ENCODE data around the gene ANKK1. TPM values are rescaled to one million over a fixed set of nuclear protein-coding genes. Genes with fewer than 3 reads are reported as not detected.

ANKK1 gene
- total RNA-seq, 1 experiment from 2014 or later, result 0.22 TPM

DNA sequence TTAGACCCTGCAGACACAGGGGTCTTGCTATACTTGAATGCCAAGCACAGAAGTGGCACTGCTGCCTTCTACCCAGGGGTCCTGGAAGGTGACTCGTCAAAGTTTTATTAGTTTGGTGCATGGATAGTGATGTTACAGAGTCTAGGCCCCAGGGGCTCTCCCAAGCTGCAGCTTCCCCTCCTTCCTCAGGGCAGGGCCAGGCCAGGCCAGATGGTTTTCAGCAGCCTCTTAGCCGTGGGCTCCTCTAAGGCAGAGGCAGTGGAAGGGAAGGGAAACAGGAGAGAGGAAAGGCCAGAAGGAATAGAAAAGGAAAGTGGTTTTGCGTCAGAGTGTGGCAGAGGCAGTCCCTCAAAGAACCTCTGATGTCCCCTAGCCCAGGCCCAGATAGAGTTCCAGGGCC lies 21.9 kb downstream of the ANKK1 start:
- no TSS peak for BruUV-seq (replicated peaks)
- Histone ChIP-seq H3K4me2 (ENCODE audit: low read length) (no peak overlapping the region), H3K27me3 (ENCODE audit: insufficient read depth, low read length) (no peaks in the 10 kb centered on the region; the same call in 1 of the 2 replicates), H3K27ac (ENCODE audit: low read depth, low read length) (no peak overlapping the region), H3K9me2 (ENCODE audit: insufficient read depth) (no peaks in the 10 kb centered on the region), H3K79me2 (ENCODE audit: insufficient read depth, low read length) (no peaks in the 10 kb centered on the region), H3K9me3 (ENCODE audit: control insufficient read depth in 1 of 2, insufficient read depth in 1 of 2, low read depth in 1 of 2, low read length in 2 of 2) (no peaks in the 10 kb centered on the region), H3K36me3 (ENCODE audit: control insufficient read depth in 1 of 2, insufficient read depth in 2 of 2, low read length in 2 of 2) (no peaks in the 10 kb centered on the region), H3K4me1 (ENCODE audit: control insufficient read depth in 1 of 2, insufficient read depth in 2 of 2, low read length in 2 of 2) (no peaks in the 10 kb centered on the region), H3K4me3 (replicated peaks in 1 of 2; ENCODE audit: low read depth in 1 of 2, low read length in 2 of 2) (no peak overlapping the region), H3K9ac (ENCODE audit: low read length) (no peak overlapping the region), H2AFZ (ENCODE audit: low read depth, low read length, poor library complexity, severe bottlenecking) (no peak overlapping the region), H4K20me1 (ENCODE audit: insufficient read depth) (no peaks in the 10 kb centered on the region)
- ATAC-seq, result no peak
- intact Hi-C loops (cut with micrococcal nuclease), result no loop called here
- no peak for DNase-seq (ENCODE audit: low read depth, low spot score)
- RAD21 ChIA-PET (ENCODE audit: low non-redundant PET in 1 of 2, low total read pairs in 2 of 2, uncharacterized antibody in 2 of 2, unreplicated experiment in 2 of 2), result no interaction called here
- POLR2A ChIA-PET, result no interaction called here
- CTCF ChIA-PET, result no interaction called here
- TF ChIP-seq EZH2phosphoT487 (IDR thresholded peaks at IDR 0.05; ENCODE audit: borderline replicate concordance) (no peak), SP1 (IDR thresholded peaks at IDR 0.05; ENCODE audit: low read depth) (no peak), EZH2 (IDR thresholded peaks at IDR 0.05) (no peak), SIN3A (IDR thresholded peaks at IDR 0.05; ENCODE audit: low read depth) (no peak), CBX3 (IDR thresholded peaks at IDR 0.05; ENCODE audit: low read depth) (no peak), POLR2A (IDR thresholded peaks at IDR 0.05; ENCODE audit: borderline replicate concordance, extremely low read depth, insufficient read depth, insufficient read length) (no peak), YY1 (IDR thresholded peaks at IDR 0.05; ENCODE audit: extremely low read depth, insufficient replicate concordance, low read depth, low read length) (no peak), EGR1 (IDR thresholded peaks at IDR 0.05; ENCODE audit: low read depth) (no peak), TCF7L2 (IDR thresholded peaks at IDR 0.05; ENCODE audit: borderline replicate concordance, extremely low read depth, insufficient read depth, insufficient read length) (no peak)
- TF ChIP-seq, protein P1, sequence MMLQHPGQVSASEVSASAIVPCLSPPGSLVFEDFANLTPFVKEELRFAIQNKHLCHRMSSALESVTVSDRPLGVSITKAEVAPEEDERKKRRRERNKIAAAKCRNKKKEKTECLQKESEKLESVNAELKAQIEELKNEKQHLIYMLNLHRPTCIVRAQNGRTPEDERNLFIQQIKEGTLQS (IDR thresholded peaks at IDR 0.05), result no peak
- TF ChIP-seq, protein P2, sequence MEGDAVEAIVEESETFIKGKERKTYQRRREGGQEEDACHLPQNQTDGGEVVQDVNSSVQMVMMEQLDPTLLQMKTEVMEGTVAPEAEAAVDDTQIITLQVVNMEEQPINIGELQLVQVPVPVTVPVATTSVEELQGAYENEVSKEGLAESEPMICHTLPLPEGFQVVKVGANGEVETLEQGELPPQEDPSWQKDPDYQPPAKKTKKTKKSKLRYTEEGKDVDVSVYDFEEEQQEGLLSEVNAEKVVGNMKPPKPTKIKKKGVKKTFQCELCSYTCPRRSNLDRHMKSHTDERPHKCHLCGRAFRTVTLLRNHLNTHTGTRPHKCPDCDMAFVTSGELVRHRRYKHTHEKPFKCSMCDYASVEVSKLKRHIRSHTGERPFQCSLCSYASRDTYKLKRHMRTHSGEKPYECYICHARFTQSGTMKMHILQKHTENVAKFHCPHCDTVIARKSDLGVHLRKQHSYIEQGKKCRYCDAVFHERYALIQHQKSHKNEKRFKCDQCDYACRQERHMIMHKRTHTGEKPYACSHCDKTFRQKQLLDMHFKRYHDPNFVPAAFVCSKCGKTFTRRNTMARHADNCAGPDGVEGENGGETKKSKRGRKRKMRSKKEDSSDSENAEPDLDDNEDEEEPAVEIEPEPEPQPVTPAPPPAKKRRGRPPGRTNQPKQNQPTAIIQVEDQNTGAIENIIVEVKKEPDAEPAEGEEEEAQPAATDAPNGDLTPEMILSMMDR (IDR thresholded peaks at IDR 0.05 in 2 of 3, conservative IDR thresholded peaks at IDR 0.05 in 1 of 3; ENCODE audit: borderline replicate concordance in 1 of 3, insufficient read depth in 1 of 3, low read depth in 2 of 3, low read length in 2 of 3), result no peak
- TF ChIP-seq, protein P3, sequence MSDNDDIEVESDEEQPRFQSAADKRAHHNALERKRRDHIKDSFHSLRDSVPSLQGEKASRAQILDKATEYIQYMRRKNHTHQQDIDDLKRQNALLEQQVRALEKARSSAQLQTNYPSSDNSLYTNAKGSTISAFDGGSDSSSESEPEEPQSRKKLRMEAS (IDR thresholded peaks at IDR 0.05), result no peak

Measured in HCT116 (cell line).